ENCODE measurements around the gene DNAJB12. TPM values are rescaled to one million over a fixed set of nuclear protein-coding genes. Genes with fewer than 3 reads are reported as not detected.

DNAJB12 gene
- total RNA-seq: 31.6 TPM

DNA sequence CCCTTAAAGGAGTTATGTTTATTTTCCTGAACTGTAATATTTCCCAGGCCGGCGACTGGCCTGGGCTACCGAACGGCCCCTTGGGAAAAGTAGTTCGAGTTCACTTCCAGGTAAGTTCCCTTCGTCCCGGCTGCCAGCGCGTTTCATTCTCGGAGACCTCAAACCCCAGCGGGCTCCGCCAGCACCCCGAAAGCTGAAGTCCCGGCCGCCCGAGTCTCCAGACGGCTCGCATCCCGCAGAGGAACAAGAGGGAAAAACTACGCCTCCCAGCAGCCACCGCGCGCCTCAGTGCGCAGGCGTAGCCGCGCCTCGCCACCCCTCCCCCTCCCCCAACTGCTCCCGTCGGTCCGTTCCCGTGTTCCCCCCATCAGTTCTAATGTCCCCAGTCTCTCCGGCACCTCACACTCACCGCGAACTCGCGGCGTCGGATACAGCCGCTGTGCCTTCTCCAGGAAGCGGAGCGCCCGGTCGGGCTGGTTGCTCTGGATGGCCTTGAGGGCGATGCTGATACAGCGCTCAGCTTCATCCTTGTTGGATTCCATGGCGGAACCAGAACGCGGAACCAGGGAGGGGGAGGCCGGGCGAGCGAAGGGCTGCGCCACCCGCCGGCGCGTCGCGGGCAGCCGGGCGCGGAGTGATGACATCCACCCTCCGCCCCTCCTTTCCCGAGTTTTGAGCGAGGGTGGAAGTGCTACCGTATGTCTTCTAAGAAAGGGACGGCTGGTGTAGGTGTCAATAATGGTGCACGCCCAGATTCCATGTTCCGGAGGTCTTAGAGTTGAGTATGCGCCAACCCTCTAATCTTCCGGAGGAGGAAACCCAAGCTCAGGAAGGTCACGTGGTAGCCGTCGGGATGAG is at the start of gene DNAJB12:
TSS of gene DNAJB12 (minus strand) at position 564 of the 858 bp plus-strand sequence. CDS start at position 542, 22 bp downstream.

Small RNA genes within 50 kb of the gene (small RNA-seq; reads per million reads assigned to genes)
- gene RNU6-805P (ENCODE audit: low replicate concordance): not detected

Other genes starting within 250 kb of the DNAJB12 start
- gene ANAPC16, start 138.9 kb downstream of the DNAJB12 start, total RNA-seq: 105 TPM
- 27.2 TPM for gene ASCC1, start 138.6 kb downstream of the DNAJB12 start, total RNA-seq
- 374 TPM for gene DDIT4, start 81.0 kb downstream of the DNAJB12 start, total RNA-seq

Data from metanephros (tissue), 2 donors.